Breast epithelium (tissue), 4 donors: Measurements from ENCODE around the gene OAT. TPM values are rescaled to one million over a fixed set of nuclear protein-coding genes. Genes with fewer than 3 reads are reported as not detected.

Experiments used
- DNase-seq, 2 donors: peaks; one replicate each; pipeline ENCODE4 v3.0.0-alpha.2; 2019; ENCODE audit warnings: low spot score in 2 of 2
- H3K27ac ChIP-seq, 2 donors: fragments of 200-600 bp; sonication (generic) in 1 of 2; one replicate each; pipeline ENCODE4 v1.5.1; 2016 to 2019; ENCODE audit warnings: mild to moderate bottlenecking in 1 of 2
- H3K27me3 ChIP-seq, 2 donors: fragments of 200-600 bp; sonication (generic) in 1 of 2; one replicate each; pipeline versions ENCODE4 v1.5.1 to v1.6.0; 2017 to 2019; ENCODE audit warnings: control low read depth in 1 of 2, mild to moderate bottlenecking in 1 of 2
- H3K36me3 ChIP-seq: fragments of 200-600 bp; one replicate; pipeline ENCODE4 v1.5.1; 2019
- H3K4me1 ChIP-seq, 2 donors: fragments of 200-600 bp; sonication (generic); one replicate each; pipeline ENCODE4 v1.5.1; 2016 to 2019; ENCODE audit warnings: control low read depth in 1 of 2
- H3K4me3 ChIP-seq, 3 donors: fragments of 200-600 bp; sonication (generic); 1 replicate in 2 of 3; 2 replicates in 1 of 3; pipeline ENCODE4 v1.5.1; 2016 to 2019; ENCODE audit warnings: mild to moderate bottlenecking in 3 of 3, moderate library complexity in 2 of 3
- H3K9me3 ChIP-seq, 2 donors: fragments of 200-600 bp; sonication (generic) in 1 of 2; one replicate each; pipeline ENCODE4 v1.5.1; 2016 to 2019; ENCODE audit warnings: control low read depth in 1 of 2
- CTCF ChIP-seq, 3 donors: fragments of 450-650 bp; IDR thresholded peaks; one replicate each; pipeline ENCODE4 v1.5.1; 2016 to 2017; ENCODE audit warnings: antibody characterized with exemption in 3 of 3, mild to moderate bottlenecking in 3 of 3, moderate library complexity in 3 of 3
- POLR2A ChIP-seq: fragments of 450-650 bp; IDR thresholded peaks from one replicate; pipeline ENCODE4 v1.6.1; 2016; ENCODE audit warnings: antibody characterized with exemption, mild to moderate bottlenecking, moderate library complexity
- POLR2AphosphoS5 ChIP-seq, 3 donors: sonication (generic); formaldehyde crosslinking; IDR thresholded peaks; one replicate each; pipeline ENCODE4 v1.6.1; 2017; ENCODE audit warnings: antibody characterized with exemption in 3 of 3
- intact Hi-C: fragments of 100-400 bp; cut with DNase I; formaldehyde crosslinking; loops from one replicate; pipeline ENCODE4 v1.15.1; 2023; ENCODE audit warnings: low total_unique reads
- total RNA-seq, 3 donors: library from RNA; depleted of rRNA; stranded (reverse); fragments of >200 nt; gene quantifications; one replicate each; pipeline ENCODE4 v1.1.0, GENCODE V29; 2016

The OAT gene
- total RNA-seq, 3 donors from 2014 or later = 93.3 to 160 (median 115) TPM

GRCh38 chr10:124379609-124380193, 39.0 kb downstream of the OAT start:
- H3K27ac ChIP-seq = no peak overlapping the region
- no peaks in the 10 kb centered on the region for H3K4me1 ChIP-seq
- H3K4me3 ChIP-seq = no peak overlapping the region
- no peaks in the 10 kb centered on the region for H3K36me3 ChIP-seq
- intact Hi-C loops = no loop called here
- H3K9me3 ChIP-seq = no peaks in the 10 kb centered on the region
- no peak for TF ChIP-seq POLR2A
- TF ChIP-seq CTCF (IDR thresholded peaks at IDR 0.05) = no peak
- no peaks in the 10 kb centered on the region for H3K27me3 ChIP-seq
- no peak for DNase-seq

- intact Hi-C loops = no loop called here
- Histone ChIP-seq H3K4me3 (no peak overlapping the region), H3K27me3 (no peaks in the 10 kb centered on the region), H3K9me3 (no peaks in the 10 kb centered on the region), H3K4me1 (no peaks in the 10 kb centered on the region), H3K36me3 (no peaks in the 10 kb centered on the region), H3K27ac (peak overlapping the region in 1 of 2 donors; percentile 43)
- peak in 1 of 2 donors; percentile 32 for DNase-seq
- no peak for TF ChIP-seq CTCF (IDR thresholded peaks at IDR 0.05)
- TF ChIP-seq POLR2A = no peak
- TF ChIP-seq POLR2AphosphoS5 (IDR thresholded peaks at IDR 0.05) = no peak
These were observed 39.7 kb downstream of the OAT start for GRCh38 chr10:124378881-124379471.

GRCh38 chr10:124378271-124378670, 40.5 kb downstream of the OAT start:
- Histone ChIP-seq H3K4me3 (no peak overlapping the region), H3K27me3 (no peaks in the 10 kb centered on the region), H3K36me3 (no peaks in the 10 kb centered on the region), H3K27ac (no peak overlapping the region), H3K9me3 (no peaks in the 10 kb centered on the region), H3K4me1 (no peaks in the 10 kb centered on the region)
- TF ChIP-seq POLR2AphosphoS5 (IDR thresholded peaks at IDR 0.05) (no peak), POLR2A (no peak), CTCF (IDR thresholded peaks at IDR 0.05) (no peak)
- intact Hi-C loops = no loop called here
- DNase-seq = no peak

GRCh38 chr10:124377101-124377500, 41.6 kb downstream of the OAT start:
- Histone ChIP-seq H3K4me1 (no peaks in the 10 kb centered on the region), H3K27ac (no peak overlapping the region), H3K27me3 (no peaks in the 10 kb centered on the region), H3K36me3 (no peaks in the 10 kb centered on the region), H3K9me3 (no peaks in the 10 kb centered on the region), H3K4me3 (no peak overlapping the region)
- TF ChIP-seq POLR2AphosphoS5 (IDR thresholded peaks at IDR 0.05) (no peak), POLR2A (no peak), CTCF (IDR thresholded peaks at IDR 0.05) (no peak)
- no peak for DNase-seq
- intact Hi-C loops = no loop called here

- H3K9me3 ChIP-seq = no peaks in the 10 kb centered on the region
- H3K4me1 ChIP-seq = no peaks in the 10 kb centered on the region
- H3K4me3 ChIP-seq = no peak overlapping the region
- H3K27me3 ChIP-seq = no peaks in the 10 kb centered on the region
- no peaks in the 10 kb centered on the region for H3K36me3 ChIP-seq
- intact Hi-C loops = no loop called here
- H3K27ac ChIP-seq = no peak overlapping the region
- no peak for TF ChIP-seq POLR2AphosphoS5 (IDR thresholded peaks at IDR 0.05)
- no peak for TF ChIP-seq POLR2A
- no peak for TF ChIP-seq CTCF (IDR thresholded peaks at IDR 0.05)
- DNase-seq = no peak
These were observed 42.3 kb downstream of the OAT start for GRCh38 chr10:124376411-124376810.
